Fibroblast of peridontal ligament (primary cell): ENCODE results near the gene ITSN1.

ENCODE experiments used
- DNase-seq: peaks from one replicate; pipeline ENCODE4 v3.0.0-alpha.2; 2010; ENCODE audit errors: extremely low read depth

Gene ITSN1

DNA sequence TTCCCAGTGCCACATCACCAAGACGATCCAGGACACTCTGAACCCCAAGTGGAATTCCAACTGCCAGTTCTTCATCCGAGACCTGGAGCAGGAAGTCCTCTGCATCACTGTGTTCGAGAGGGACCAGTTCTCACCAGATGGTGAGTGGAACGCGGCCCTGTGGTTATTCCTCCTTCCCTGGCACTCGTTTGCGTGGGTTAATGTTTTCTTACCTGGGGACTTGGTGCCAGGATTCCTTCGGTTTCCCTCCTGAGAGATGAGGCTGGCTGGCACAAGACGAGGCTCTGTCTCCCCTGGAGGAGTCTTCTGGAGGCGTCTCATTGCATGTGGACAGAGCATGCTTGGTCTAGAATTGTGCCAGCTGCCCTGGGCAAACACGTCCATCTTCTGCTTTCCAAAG, 244.0 kb downstream of the ITSN1 start:
- DNase-seq: no peak

DNA sequence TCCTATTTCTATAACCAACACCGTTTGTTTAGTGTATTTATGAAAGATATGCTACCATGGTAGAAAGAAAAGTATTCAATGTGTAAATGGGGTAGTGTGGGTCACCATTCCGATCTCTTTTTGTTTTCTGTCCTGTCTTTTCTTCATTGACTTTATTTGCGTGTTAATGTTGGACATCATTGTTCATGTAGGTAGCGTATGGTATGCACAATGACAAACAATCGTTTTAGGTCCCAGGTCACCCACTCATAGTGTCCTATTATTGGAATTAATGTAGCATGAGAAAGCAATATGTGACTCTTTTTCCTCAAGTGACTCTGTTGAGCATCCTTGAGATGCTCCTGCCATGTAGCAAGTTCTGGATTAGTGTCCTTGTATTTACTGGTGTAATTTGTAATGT, 247.9 kb downstream of the ITSN1 start:
- no peak for DNase-seq

DNA sequence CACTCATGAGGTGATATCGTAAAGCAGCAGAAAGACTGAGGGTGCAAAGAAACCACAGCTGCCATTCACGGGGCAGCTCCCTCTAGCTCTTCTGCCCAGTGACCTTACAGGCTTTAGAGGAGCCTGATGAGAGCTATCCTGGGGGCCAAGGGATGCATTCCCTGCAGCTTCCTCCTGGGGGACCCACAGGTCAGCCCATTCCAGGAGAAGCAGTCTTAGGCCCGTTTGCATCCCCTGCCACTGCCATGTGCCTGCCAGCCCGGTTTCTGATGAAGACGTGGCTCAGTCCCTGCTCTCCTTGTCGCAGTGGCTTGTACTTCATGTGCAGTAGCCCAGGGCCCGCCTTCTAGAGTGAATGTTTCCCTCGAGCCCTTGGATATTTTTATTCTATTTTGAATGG, 250.6 kb downstream of the ITSN1 start:
- DNase-seq: no peak

DNA sequence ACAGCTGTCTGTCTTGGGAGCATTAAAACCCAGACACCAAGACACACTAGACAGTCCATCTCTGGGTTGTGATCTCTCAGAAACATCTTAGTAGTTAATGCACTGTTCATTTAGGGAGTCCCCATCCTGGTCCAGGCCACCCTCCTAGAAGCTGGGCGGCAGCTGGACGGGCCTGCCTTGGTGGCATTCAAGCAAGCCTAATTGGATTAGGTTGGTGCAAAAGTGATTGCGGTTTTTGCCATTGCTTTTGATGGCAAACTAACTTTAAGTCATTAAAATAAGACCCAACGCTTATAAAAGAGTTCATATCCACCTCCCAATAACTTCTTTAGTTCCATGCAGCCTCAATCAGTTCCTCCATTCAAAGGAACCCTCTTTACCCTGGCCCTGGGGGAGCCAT, 251.6 kb downstream of the ITSN1 start:
- DNase-seq: no peak

DNA sequence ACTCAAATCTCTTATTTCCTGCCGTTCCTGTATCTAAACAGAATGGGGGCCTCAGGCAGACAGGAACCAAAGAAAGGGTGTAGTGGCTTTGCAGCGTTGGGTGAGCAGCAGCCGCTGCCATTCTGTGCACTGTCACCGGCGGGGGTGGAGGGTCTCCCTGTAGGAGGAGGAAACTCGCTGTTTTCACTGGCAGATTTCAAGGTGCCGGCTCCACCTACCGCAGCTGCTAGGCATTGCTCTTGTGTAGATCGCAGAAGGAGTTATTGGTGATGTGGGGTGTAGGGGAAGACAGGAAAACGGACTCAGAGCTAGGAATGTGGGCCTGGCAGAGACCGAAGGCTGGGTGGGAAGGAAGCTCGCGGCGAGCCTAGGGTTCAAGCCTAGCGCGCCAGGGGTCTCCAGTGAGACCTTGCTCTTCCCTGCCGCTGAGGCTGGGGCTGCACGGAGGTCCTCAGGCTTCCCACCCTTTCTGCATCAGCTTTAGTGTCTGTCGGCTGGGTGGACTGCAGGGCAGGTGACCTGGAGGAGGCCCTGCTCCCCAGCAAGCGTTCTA, 252.5 kb downstream of the ITSN1 start:
- peak; percentile 88 for DNase-seq

DNA sequence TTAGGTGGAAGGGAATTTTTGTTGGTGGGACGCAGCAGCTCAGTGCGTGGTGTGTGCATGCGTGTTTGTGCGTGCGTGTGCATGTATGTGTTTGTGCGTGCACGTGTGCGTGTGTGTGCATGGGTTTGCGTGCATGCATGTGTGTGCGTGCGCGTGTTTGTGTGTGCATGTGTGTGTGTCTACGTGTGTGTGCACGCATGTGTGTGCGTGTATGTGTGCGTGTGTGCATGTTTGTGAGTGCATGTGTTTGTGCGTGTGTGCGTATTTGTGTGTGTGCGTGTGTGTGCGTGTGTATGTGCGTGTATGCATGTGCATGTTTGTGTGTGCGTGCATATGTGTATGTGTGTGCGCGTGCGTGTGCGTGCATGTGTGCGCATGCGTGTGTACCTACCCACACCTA, 253.1 kb downstream of the ITSN1 start:
- no peak for DNase-seq

DNA sequence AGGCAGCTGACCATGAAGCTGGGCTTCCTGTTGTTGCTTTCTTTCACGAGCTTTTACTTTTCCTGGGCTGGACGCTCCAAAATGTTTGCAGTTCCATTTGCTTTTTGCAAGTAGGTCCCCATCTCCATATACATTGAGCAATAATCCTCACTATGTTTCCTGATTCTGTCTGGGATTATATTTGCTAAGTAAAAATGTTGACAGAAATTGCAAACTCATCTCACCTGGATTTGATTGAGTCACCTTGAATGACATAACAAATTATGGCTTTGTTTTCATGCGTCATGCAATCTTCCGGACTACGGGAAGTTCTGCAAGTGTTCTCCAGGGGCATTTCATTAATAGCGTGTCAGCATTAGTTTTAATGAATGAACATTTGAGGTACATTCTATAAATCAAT, 254.4 kb downstream of the ITSN1 start:
- DNase-seq: no peak

DNA sequence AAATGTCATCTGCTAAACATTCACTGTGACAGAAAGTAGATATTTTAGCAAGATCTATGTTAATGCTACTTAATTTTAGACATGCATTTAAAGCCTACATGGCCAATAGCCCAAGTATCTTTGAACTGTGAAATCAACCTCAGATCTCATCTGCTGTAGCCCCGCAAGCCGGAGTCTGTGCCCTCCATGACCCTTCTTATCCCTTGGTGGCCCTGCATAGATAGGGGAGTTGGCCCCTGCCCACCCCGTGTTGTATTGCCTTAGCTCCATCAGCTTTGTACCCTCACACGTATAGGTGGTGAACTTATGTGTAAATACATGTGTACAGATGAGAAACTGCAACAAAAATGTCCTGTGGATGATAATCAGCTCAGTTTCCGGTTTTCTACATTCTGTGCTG, 254.8 kb downstream of the ITSN1 start:
- no peak for DNase-seq

DNA sequence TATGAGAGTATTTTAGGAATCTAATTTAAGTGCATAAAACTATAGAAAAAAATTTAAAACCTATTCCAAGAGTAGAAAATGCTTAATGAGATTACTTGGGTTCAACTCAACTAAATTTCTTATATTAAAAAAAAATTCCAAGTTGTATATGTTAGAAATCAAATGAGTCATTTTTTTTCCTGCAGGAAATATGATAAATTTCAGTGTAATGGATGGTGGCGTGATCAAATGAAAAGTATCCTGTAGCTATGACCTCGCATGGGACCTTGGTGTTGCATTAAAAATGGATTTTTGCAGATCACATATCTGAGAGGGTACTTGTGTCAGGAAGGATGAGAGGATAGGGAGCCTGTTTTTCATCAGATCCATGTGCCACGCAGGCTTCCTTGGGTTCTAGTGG, 255.4 kb downstream of the ITSN1 start:
- DNase-seq: no peak

DNA sequence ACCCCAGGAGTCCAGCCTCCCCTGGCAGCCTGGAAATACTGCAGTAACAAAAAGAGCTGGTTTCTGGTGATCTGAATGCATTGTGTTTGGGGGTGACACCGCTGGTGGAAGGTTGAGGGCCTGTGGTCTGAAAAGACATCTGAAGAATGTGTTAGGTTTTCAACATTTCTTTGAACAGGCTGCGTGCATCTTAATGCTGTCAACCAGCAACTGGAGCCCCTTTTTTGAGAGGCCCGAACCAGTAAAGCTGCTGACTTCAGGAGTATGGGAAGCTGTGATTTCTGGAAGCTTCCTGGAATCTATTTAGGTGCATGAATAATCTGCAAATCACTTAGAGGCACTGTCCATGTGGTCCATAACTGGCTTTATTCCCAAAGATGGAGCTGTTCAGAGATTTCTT, 256.3 kb downstream of the ITSN1 start:
- no peak for DNase-seq

DNA sequence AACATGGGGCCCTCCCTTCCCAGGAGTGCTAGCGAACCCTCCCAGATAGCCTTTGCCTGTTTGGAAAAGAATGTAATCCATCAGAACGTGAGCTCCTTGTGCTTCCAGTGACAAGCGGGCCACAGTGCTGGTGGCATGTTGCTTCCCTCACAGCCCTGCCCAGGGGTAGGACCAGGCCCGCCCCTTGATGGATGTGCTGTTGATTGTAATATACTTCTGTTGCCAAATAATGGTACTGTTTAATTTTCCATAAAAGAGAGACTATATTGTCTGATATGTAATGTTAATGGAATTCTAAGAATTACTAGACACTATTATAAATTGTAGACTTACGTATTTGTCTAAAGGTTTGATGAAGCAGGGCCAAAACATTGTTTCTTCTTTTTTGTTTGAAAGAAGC, 256.9 kb downstream of the ITSN1 start:
- no peak for DNase-seq

DNA sequence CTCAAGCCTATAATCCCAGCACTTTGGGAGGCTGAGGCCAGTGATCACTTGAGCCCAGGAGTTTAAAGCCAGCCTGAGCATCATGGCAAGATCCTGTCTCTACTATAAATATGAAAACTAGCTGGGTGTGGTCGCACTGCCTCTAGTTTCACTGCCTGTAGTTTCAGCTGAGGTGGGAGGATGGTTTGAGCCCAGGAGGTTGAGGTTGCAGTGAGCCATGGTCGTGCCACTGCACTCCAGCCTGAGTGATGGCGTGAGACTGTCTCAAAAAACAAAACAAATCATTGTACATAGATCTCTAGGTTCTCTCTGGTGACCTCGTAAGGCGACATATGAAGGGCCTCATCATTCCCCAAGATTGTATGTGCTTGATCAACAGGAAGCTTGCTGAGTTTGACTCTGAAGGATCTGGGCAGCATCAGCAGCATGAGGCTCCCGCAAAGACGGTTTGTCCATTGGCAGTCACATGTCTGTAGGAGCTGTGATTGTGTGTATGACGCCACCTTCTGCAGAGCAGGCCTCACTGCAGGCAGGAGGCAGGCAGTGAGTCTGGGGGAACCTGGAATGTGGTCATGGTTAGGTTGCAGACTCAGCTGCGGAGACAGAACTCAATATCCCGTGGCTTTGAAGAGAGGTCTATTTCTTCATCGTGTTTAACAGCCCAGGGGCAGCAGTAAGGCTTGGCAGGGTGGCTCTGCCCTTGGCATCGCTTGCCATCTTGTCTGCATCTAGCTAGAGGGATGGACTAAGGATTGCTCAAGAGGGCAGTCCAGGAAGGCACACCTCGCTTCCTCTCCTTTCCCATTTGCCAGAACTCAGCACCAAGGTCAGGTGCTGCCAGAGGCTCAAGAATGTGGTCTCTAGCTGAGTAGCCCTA, 259.3 kb downstream of the ITSN1 start:
- peak; percentile 65 for DNase-seq

DNA sequence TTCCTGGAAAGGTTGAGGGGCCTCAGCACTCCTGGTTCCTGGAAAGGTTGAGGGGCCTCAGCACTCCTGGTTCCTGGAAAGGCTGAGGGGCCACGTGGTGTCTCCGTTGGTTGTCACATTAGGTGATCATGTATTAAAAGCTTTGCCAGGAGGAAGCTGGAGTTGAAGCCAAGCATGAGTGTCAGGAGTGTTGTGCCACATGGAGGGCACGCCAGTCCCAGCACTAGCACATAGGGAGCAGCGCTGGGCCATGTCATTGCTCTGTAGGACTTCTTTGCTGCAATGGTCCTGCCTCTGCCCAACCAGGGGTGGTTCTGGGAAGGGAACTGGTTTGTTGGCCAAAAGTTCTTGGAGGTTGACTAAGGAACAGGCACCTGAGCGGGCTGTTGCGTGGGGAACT, 260.0 kb downstream of the ITSN1 start:
- no peak for DNase-seq

DNA sequence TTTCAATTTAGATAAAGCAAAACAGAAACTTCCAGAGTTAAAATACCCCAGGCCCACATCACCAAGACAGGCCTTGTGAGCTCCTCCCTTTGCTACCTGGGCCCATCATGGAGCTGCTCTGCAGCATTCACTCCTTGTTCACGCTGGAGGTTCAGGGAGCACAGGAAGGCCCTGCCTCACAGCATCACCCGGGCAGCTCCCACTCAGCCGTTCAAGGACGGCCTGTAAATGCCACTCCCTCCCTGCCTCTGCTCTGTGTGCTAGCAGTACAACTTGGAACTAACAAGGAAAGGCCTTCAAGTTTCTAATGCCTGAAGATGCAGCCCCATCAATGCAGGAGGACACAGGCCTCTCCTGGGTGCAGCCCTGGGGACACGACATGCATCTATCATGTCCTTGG, 261.7 kb downstream of the ITSN1 start:
- DNase-seq: no peak

DNA sequence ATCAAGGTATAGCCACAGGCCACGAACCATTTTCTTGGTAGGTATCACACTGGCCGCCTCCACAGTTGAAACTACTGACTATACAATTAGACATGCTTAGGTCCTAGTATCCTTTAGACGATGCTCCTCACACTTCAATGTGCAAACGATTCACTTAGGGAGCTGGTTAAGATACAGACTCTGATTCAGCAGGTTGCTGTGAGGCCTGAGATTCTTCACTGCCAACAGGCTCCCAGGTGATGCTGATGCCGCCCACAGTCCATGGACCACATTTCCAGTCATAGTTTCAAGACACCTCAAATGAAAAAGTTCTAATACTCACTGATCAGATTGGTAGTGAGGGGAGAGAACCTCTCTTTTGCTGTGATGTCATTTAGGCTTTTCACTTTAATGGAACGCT, 266.5 kb downstream of the ITSN1 start:
- no peak for DNase-seq

DNA sequence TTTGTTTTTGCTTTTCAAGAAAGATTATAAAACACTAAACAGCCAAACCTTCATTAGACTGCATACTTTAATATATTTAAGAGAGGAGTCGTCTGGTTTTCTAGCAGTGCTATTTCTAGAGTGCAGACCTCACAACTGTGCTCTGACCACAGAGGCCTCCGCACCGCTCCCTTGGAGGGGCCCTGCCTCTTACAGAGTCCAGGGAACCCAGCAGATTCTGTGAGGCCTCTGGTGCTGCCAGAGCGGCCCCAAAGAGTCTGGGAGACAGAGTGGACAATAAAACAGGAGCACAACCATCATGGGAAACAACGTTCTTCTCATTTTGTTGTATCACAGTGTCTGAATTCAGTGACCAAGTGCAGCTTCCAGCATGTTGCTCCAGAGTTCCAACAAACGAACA, 267.5 kb downstream of the ITSN1 start:
- no peak for DNase-seq

DNA sequence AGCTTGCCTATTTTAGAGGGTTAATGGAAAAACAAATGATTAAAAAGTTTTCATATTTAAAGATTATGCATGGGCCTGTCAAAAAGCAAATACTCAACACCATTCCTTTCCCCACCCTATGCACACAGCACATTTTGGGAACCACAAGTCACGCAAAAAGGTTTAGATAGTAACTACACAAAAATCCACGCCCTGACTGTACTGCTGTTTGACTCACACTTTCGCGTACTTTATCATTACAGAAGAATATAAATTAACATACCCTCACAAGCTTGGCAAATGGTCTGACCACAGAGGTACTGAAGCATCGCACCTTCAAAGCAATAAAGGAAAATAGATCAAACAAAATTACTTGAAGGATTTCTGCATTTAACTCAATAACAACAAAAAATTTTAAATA, 271.9 kb downstream of the ITSN1 start:
- no peak for DNase-seq

DNA sequence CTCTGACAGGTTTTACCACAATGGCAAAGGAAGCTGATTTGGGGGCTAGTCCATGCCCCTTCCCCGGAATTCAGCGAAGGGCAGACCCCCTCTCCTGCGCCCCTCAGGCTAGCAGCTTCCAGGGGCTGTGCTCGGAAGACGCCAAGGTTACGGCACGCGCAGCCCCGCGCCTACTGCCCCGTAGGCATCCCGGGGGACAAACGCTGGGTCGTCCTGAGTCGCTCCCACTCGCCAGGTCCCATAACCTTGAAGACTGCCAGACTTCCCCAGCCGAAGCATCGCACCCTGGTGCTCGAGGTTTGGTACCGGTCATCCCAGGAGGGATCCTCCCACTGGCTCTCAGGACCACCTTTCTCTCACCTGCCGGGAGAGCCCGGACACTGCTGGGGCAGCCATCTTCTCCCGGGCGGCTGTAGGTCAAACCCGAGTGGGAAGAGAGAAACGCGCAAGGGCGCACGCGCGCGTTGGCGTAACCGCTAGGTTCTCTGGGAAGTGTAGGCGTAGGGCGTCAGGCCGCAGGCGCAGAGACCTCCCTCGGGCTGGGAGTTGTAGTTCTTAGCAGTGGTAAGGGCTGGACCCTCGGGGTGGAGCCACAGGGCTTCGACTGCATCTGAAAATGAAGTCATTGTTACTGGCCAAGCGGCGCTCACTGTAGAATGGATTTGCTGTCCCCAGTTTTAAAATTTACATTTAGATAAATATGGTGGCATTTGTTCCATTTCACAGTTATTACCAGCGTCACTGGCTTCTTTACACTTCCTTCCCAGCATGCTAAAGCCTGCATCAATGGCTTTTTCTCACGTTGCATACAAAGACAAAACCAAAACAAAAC, 273.3 kb downstream of the ITSN1 start, which contains the start of gene ATP5PO:
TSS of gene ATP5PO (minus strand) at position 437 of the 832 bp plus-strand sequence. CDS start at position 396, 41 bp downstream.
- DNase-seq: peak; percentile 97

DNA sequence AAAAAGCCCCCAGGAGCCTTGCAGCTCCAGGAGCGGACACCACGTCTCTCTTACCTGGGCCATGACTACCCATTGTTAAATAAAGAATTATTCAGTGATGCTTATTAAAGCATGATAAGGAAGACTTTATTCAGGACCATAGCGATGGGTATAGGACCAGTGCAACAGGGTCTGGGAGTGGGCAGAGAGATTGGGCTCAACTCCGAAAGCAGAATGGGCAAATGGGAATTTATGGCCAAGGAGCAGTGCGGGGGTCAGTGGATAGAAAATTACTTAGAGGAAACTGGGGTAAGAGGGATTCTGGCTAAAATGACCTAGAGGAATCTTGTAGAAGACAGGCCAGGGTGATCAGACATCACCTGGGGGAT, 273.9 kb downstream of the ITSN1 start:
- DNase-seq: no peak

DNA sequence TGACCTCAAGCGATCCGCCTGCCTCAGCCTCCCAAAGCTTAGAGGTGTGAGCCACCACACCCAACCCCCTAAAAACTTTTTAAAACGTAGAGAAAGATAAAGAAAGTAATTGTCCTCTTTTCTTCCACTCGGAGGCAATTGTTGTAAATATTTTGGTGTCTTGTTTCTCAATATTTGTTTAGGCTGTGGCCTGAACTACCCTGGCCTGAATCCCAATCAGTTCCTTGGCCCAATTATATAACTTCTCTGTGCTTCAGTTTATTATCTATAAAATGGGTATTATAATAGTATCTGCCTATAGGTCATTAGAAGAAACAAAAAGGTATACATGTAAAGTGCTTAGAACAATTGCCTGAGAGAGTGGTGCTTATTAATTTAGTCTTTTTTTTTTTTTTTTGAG, 275.1 kb downstream of the ITSN1 start:
- DNase-seq: no peak

DNA sequence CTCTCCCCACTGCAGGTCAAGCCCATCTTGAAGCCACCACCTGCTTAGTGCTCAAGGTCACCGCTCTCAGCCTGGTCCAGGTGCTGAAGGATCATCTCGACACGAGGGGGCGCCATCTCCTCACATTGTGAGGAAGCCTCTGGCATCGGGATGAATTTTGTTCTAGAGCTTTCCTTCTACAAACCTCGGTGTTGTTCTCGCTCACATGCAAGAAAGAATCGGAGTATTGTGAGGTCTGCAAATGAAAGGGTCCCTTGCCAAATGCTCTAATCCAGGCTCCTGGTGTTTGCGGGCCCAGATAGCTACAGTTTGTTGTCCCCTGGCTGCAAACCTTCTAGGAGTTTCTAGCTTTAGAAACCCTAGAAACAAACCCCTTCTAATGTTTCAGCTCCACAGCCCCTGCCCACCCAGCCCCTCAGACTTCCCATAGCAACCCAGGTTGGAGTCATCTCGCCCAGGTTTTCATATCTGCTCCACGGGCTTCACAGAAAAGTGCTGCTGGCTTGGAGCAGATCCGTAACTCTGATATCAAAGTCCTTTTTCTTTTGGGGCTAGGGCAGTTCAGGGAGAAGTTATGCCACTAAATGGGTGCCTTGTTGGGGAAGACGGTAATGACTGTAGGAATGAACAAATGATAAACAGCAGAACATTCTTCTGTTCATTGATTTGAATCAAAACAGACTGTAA, 281.9 kb downstream of the ITSN1 start:
- DNase-seq: peak; percentile 86

DNA sequence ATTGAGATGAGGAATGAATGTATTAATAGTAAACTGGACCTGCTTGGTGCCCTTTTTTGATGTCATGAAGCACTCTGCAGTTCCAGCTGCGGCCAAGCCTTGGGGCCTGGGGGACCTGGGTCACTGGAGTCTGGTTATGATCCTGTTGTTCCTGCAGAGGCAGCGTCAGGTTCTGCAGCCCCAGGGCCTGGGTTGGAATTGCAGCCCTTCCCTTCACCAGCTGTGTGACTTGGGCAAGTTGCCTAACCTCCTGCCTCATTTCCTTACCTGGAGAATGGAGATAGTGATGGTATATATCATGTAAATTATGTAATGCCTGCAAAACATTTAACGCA, 282.4 kb downstream of the ITSN1 start:
- DNase-seq: no peak
